K562 (cell line): ENCODE data around the gene UBA1. TPM values are rescaled to one million over a fixed set of nuclear protein-coding genes. Genes with fewer than 3 reads are reported as not detected.

Experiments
- AFF4 ChIP-seq: sonication (generic); formaldehyde crosslinking; IDR thresholded peaks from 2 replicates; pipeline ENCODE4 v1.8.0; 2023; ENCODE audit warnings: mild to moderate bottlenecking, missing genetic modification reagents
- CBX5 ChIP-seq: IDR thresholded peaks from 2 replicates; pipeline ENCODE4 v1.6.1; 2014; ENCODE audit warnings: low read depth, borderline replicate concordance
- MGA ChIP-seq: fragments of 450-650 bp; IDR thresholded peaks from 2 replicates; pipeline ENCODE4 v1.6.1; 2016; ENCODE audit warnings: mild to moderate bottlenecking, moderate library complexity
- RREB1 ChIP-seq: fragments of 250-450 bp; sonication (Bioruptor Pico); IDR thresholded peaks from 2 replicates; pipeline ENCODE4 v1.4.0; 2020
- SMARCC2 ChIP-seq: fragments of 450-650 bp; IDR thresholded peaks from 2 replicates; pipeline ENCODE4 v1.6.1; 2017; ENCODE audit warnings: antibody characterized with exemption, moderate library complexity, mild to moderate bottlenecking, low read depth
- ZEB2 ChIP-seq: fragments of 450-650 bp; IDR thresholded peaks from 2 replicates; pipeline ENCODE4 v1.6.1; 2016
- ZNF12 ChIP-seq: sonication (generic); formaldehyde crosslinking; IDR thresholded peaks from 2 replicates; pipeline ENCODE4 v1.4.0; 2020; ENCODE audit warnings: mild to moderate bottlenecking, missing genetic modification reagents
- polyA plus RNA-seq, 8 experiments: library from polyadenylated mRNA; depleted of rRNA in 4 of 8; stranded (reverse) in 5 of 8; unstranded in 3 of 8; fragments of >200 nt; fragmentation: Nextera tagmentation in 2 of 8; fragmentation: Illumina TruSeq in 1 of 8; extraction: Ambion mirVana in 2 of 8; extraction: Trizol in 1 of 8; gene quantifications; 2 replicates each; pipeline versions ENCODE4 v1.2.1 to v1.2.3, GENCODE V29; 2011 to 2014; ENCODE audit warnings: inconsistent platforms in 1 of 8, missing spikeins in 1 of 8
- total RNA-seq, 7 experiments: library from RNA; depleted of rRNA in 6 of 7; stranded (reverse); fragments of >200 nt in 6 of 7; fragmentation: Illumina TruSeq in 2 of 7; extraction: Trizol in 2 of 7; gene quantifications; 2 replicates each; pipeline versions ENCODE4 v1.2.1 to v1.2.3, GENCODE V29; 2011 to 2021; ENCODE audit warnings: low replicate concordance in 1 of 7

UBA1 gene
- total and polyA plus RNA-seq, 9 of the 15 experiments (the other 6 are each of a cell fraction or from before 2014, with no cell fraction given): 32.0 to 174 (median 93.6) TPM

GRCh38 chrX:47206316-47206715, 12.7 kb downstream of the UBA1 start (continued):
- TF ChIP-seq MGA (no peak), SMARCC2 (no peak), CBX5 (no peak), RREB1 (CRISPR knock-in tag) (no peak), ZNF12 (CRISPR knock-in tag) (no peak), ZEB2 (no peak), AFF4 (no peak)
